ENCODE results near the gene GOLGA8O.
"Not testable (repeated sequence)": the region's sequence is repeated elsewhere in the genome, so short reads cannot be mapped to it uniquely, and the experiment has no call there.

DNA sequence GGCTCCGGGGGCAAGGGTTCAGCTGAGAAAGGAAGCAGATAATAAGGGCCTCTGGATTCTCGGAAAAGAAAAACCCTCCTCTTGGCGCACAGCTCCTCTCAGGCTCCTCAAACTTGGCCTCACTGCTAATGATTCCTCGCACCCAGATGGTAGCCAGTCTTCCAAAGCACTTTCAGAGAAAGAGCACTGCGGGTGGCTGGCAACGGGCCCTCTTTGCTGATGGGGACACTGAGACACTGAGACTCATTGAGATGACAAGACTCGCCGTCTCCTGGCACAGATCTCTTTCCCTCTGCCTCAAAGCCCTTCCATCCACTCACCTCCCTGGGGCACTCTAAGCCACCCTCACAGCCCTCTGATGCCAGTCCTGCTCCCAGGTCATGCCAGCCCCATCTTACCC, 58.9 kb downstream of the GOLGA8O start:
- TF ChIP-seq, protein P1, sequence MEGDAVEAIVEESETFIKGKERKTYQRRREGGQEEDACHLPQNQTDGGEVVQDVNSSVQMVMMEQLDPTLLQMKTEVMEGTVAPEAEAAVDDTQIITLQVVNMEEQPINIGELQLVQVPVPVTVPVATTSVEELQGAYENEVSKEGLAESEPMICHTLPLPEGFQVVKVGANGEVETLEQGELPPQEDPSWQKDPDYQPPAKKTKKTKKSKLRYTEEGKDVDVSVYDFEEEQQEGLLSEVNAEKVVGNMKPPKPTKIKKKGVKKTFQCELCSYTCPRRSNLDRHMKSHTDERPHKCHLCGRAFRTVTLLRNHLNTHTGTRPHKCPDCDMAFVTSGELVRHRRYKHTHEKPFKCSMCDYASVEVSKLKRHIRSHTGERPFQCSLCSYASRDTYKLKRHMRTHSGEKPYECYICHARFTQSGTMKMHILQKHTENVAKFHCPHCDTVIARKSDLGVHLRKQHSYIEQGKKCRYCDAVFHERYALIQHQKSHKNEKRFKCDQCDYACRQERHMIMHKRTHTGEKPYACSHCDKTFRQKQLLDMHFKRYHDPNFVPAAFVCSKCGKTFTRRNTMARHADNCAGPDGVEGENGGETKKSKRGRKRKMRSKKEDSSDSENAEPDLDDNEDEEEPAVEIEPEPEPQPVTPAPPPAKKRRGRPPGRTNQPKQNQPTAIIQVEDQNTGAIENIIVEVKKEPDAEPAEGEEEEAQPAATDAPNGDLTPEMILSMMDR (IDR thresholded peaks at IDR 0.05), result not testable (repeated sequence)
- not testable (repeated sequence) for TF ChIP-seq POLR2A (IDR thresholded peaks at IDR 0.05)

All from thyroid gland (tissue), 4 donors.